Measurements from ENCODE around the gene KCTD4.

Gene KCTD4

GRCh38 chr13:45174478-45174877 lies 26.4 kb downstream of the KCTD4 start:
- no peak for DNase-seq

GRCh38 chr13:45168555-45168930 lies 32.3 kb downstream of the KCTD4 start:
- DNase-seq, result no peak

GRCh38 chr13:45167611-45168554 lies 33.0 kb downstream of the KCTD4 start:
- DNase-seq, result no peak

- DNase-seq, result no peak
These were observed 34.0 kb downstream of the KCTD4 start for GRCh38 chr13:45166858-45167257.

- no peak for DNase-seq
These were observed 38.0 kb downstream of the KCTD4 start for GRCh38 chr13:45162821-45163220.

GRCh38 chr13:45162194-45162593 lies 38.7 kb downstream of the KCTD4 start:
- DNase-seq, result no peak

- no peak for DNase-seq
These were observed 44.1 kb downstream of the KCTD4 start for GRCh38 chr13:45156565-45157361.

- DNase-seq, result no peak
These were observed 50.9 kb downstream of the KCTD4 start for GRCh38 chr13:45149964-45150363.

- no peak for DNase-seq
These were observed 57.5 kb downstream of the KCTD4 start for GRCh38 chr13:45143346-45143751.

Data from eye (tissue), 1 donor.